ENCODE results near the gene POU3F4. TPM values are rescaled to one million over a fixed set of nuclear protein-coding genes. Genes with fewer than 3 reads are reported as not detected.
A peak's percentile ranks its signal among the peaks of the same experiment; 100 is the strongest.

Gene POU3F4
- not detected for total RNA-seq

- Histone ChIP-seq H3K4me3 (no peak within 1 kb of the TSS), H3K9me3 (peaks cover 0 to 4% (median 0%) of the 10 kb centered on the region in 4 donors), H3K4me1 (no peaks in the 10 kb centered on the region), H3K27me3 (peaks cover 0 to 8% (median 0%) of the 10 kb centered on the region in 4 donors), H3K27ac (no peak within 1 kb of the TSS), H3K36me3 (no peaks in the 10 kb centered on the region)
- ATAC-seq (ENCODE audit: low FRiP score in 2 of 2) = no peak
- WGBS, 2 donors = 12 to 34% methylated on average over 5 to 25 of the region's 25 CpGs
- peak in 1 of 2 donors; percentile 15 for DNase-seq
- TF ChIP-seq POLR2AphosphoS5 (IDR thresholded peaks at IDR 0.05) (no peak), POLR2A (IDR thresholded peaks at IDR 0.05) (no peak), CTCF (IDR thresholded peaks at IDR 0.05) (no peak), EP300 (IDR thresholded peaks at IDR 0.05) (no peak)
These were observed at the start of gene POU3F4 for GRCh38 chrX:83508006-83508405. Gene POU3F4, plus strand, starts transcription at chrX:83508290. Its CDS starts 35 bp downstream, at chrX:83508325.

- ATAC-seq (ENCODE audit: low FRiP score in 2 of 2) = no peak
- H3K4me3 ChIP-seq = no peak overlapping the region
- TF ChIP-seq POLR2AphosphoS5 (IDR thresholded peaks at IDR 0.05) = no peak
- no peak for TF ChIP-seq EP300 (IDR thresholded peaks at IDR 0.05)
- TF ChIP-seq CTCF (IDR thresholded peaks at IDR 0.05) = peak in 3 of 6 experiments; percentile 14 to 19 (median 16)
- no peak overlapping the region for H3K27ac ChIP-seq
- H3K4me1 ChIP-seq = no peaks in the 10 kb centered on the region
- H3K9me3 ChIP-seq = no peaks in the 10 kb centered on the region
- H3K36me3 ChIP-seq = no peaks in the 10 kb centered on the region
- H3K27me3 ChIP-seq = no peaks in the 10 kb centered on the region
- no peak for DNase-seq
These were observed 38.5 kb upstream of the POU3F4 start for GRCh38 chrX:83469551-83469950.

GRCh38 chrX:83495898-83496297, 12.2 kb upstream of the POU3F4 start:
- 35 to 52% methylated on average over 2 of the region's 2 CpGs for WGBS, 2 donors
- Histone ChIP-seq H3K27ac (no peak overlapping the region), H3K36me3 (no peaks in the 10 kb centered on the region), H3K4me3 (no peak overlapping the region), H3K4me1 (no peaks in the 10 kb centered on the region), H3K27me3 (no peaks in the 10 kb centered on the region), H3K9me3 (no peaks in the 10 kb centered on the region)
- no peak for DNase-seq
- ATAC-seq (ENCODE audit: low FRiP score in 2 of 2) = no peak
- no peak for TF ChIP-seq EP300 (IDR thresholded peaks at IDR 0.05)
- TF ChIP-seq POLR2AphosphoS5 (IDR thresholded peaks at IDR 0.05) = no peak
- TF ChIP-seq POLR2A (IDR thresholded peaks at IDR 0.05) = no peak

GRCh38 chrX:83501003-83501402, 7.1 kb upstream of the POU3F4 start:
- H3K27me3 ChIP-seq = no peaks in the 10 kb centered on the region
- no peak for TF ChIP-seq CTCF (IDR thresholded peaks at IDR 0.05)
- TF ChIP-seq EP300 (IDR thresholded peaks at IDR 0.05) = no peak
- TF ChIP-seq POLR2A (IDR thresholded peaks at IDR 0.05) = no peak
- no peak for TF ChIP-seq POLR2AphosphoS5 (IDR thresholded peaks at IDR 0.05)

GRCh38 chrX:83501530-83501929, 6.6 kb upstream of the POU3F4 start:
- Histone ChIP-seq H3K36me3 (no peaks in the 10 kb centered on the region), H3K9me3 (no peaks in the 10 kb centered on the region), H3K27me3 (no peaks in the 10 kb centered on the region), H3K4me1 (no peaks in the 10 kb centered on the region), H3K27ac (no peak overlapping the region), H3K4me3 (no peak overlapping the region)
- DNase-seq (no peak), ATAC-seq (ENCODE audit: low FRiP score in 2 of 2) (no peak)
- 0 to 30% methylated on average over 1 to 11 of the region's 11 CpGs for WGBS, 2 donors
- no peak for TF ChIP-seq EP300 (IDR thresholded peaks at IDR 0.05)
- TF ChIP-seq POLR2AphosphoS5 (IDR thresholded peaks at IDR 0.05) = no peak
- no peak for TF ChIP-seq CTCF (IDR thresholded peaks at IDR 0.05)
- TF ChIP-seq POLR2A (IDR thresholded peaks at IDR 0.05) = no peak

More at GRCh38 chrX:83501003-83501402, 7.1 kb upstream of the POU3F4 start:
- DNase-seq (no peak), ATAC-seq (ENCODE audit: low FRiP score in 2 of 2) (no peak)
- no peak overlapping the region for H3K27ac ChIP-seq
- no peak overlapping the region for H3K4me3 ChIP-seq
- H3K9me3 ChIP-seq = no peaks in the 10 kb centered on the region
- no peaks in the 10 kb centered on the region for H3K4me1 ChIP-seq
- 35% methylated on average over 5 to 9 of the region's 9 CpGs for WGBS, 2 donors
- no peaks in the 10 kb centered on the region for H3K36me3 ChIP-seq

All from upper lobe of left lung (tissue), 6 donors.